HEK293T (cell line): ENCODE data around the gene OR2A5.

Experiments
- BHLHE40 ChIP-seq: fragments of 450-650 bp; IDR thresholded peaks from 2 replicates; pipeline ENCODE4 v1.6.1; 2016; ENCODE audit warnings: mild to moderate bottlenecking, moderate library complexity, borderline replicate concordance
- ELF4 ChIP-seq: fragments of 450-650 bp; IDR thresholded peaks from 2 replicates; pipeline ENCODE4 v1.6.1; 2017; ENCODE audit warnings: antibody characterized with exemption
- TARDBP ChIP-seq: fragments of 450-650 bp; IDR thresholded peaks from 2 replicates; pipeline ENCODE4 v1.6.1; 2016

DNA sequence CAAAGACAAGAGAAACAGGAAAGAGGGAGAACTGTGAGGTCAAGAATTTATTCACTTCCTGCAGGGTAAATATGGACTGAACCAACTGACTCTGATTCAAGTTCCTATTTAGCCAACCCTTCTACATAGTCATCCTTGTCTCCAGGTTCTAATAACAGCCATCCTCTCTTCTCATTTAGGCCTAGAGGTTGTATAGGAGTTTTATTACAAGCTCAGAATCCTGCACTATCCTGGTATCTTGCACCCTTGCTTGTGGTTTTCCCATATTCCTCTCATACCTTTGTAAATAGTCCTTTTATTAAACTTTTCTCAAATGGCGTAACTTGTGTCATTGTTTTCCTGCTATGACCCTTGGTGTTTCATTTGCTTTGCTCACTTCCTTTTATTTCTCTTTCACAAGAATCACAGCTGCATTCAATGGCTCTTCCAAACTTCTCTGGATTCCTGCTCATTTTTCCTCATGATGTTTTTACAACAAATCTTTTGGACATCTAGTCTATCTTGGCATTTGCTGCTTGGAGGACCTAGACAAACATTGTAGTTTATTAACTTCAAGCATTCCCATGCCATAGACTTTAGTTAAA is 12.4 kb upstream of the OR2A5 start:
- TF ChIP-seq ELF4: no peak
- TF ChIP-seq BHLHE40: no peak
- TF ChIP-seq TARDBP: no peak
